ENCODE results near the gene TLL1.

GRCh38 chr4:165953181-165953580, 80.1 kb downstream of the TLL1 start:
- no peak for TF ChIP-seq CTCF (IDR thresholded peaks at IDR 0.05)
- no peak for TF ChIP-seq POLR2A (IDR thresholded peaks at IDR 0.05)
- no peak for TF ChIP-seq EP300 (IDR thresholded peaks at IDR 0.05)
- TF ChIP-seq POLR2AphosphoS5 (IDR thresholded peaks at IDR 0.05) = no peak
